Measurements from ENCODE around the gene TDRD9. TPM values are rescaled to one million over a fixed set of nuclear protein-coding genes. Genes with fewer than 3 reads are reported as not detected.

The TDRD9 gene
- total and polyA plus RNA-seq, 8 donors: 0.85 to 8.8 (median 2.4) TPM; not detected in 2

DNA sequence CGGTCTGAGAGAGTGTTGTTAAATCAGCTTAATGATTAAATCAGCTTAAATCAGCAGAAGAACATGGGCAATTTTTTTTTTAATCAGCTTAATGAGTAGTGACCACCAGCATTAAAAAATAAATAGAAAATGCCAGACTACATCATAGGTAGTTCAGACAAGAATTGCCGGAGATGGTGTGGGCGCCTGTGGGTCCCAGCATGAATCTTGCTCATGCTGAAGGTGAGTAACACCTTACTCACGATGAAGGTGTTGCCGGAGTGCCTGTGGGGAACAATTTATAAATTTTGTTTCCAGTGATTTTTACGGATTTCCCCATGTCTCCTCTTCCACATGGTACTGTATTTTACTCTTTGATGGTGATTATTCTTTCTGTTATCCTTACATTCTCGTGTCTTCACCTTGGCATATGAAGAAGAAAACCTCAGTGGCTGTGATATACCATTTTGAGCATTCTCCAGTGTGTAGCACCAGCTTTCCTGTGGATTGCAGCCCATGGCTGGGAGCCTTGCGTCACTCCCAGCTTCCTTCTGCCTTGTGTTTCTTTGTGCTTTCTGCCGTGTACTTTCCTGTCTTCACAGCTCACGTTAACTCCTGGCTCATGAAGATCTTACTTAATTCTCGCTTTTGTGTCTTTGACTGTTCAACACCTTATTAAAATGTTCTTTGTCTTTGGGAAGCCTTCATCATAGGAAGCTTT, 4.7 kb downstream of the TDRD9 start:
- Histone ChIP-seq H3K27me3 (peaks cover 0 to 15% (median 6%) of the 10 kb centered on the region in 3 donors), H3K27ac (peak overlapping the region in 1 of 5 donors; percentile 43), H3K4me1 (no peaks in the 10 kb centered on the region), H3K4me3 (no peak overlapping the region), H3K9me3 (no peaks in the 10 kb centered on the region), H3K36me3 (no peaks in the 10 kb centered on the region)
- WGBS, 5 donors: 75 to 86% (median 83%) methylated on average over 11 of the region's 11 CpGs
- TF ChIP-seq POLR2AphosphoS5 (IDR thresholded peaks at IDR 0.05): no peak
- TF ChIP-seq, protein P1, sequence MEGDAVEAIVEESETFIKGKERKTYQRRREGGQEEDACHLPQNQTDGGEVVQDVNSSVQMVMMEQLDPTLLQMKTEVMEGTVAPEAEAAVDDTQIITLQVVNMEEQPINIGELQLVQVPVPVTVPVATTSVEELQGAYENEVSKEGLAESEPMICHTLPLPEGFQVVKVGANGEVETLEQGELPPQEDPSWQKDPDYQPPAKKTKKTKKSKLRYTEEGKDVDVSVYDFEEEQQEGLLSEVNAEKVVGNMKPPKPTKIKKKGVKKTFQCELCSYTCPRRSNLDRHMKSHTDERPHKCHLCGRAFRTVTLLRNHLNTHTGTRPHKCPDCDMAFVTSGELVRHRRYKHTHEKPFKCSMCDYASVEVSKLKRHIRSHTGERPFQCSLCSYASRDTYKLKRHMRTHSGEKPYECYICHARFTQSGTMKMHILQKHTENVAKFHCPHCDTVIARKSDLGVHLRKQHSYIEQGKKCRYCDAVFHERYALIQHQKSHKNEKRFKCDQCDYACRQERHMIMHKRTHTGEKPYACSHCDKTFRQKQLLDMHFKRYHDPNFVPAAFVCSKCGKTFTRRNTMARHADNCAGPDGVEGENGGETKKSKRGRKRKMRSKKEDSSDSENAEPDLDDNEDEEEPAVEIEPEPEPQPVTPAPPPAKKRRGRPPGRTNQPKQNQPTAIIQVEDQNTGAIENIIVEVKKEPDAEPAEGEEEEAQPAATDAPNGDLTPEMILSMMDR (IDR thresholded peaks at IDR 0.05): no peak
- no peak for TF ChIP-seq EP300 (IDR thresholded peaks at IDR 0.05)
- no peak for TF ChIP-seq POLR2A (IDR thresholded peaks at IDR 0.05)
- DNase-seq: no peak
- intact Hi-C loops (cut with DNase I; ENCODE audit: low total_unique reads): no loop called here

DNA sequence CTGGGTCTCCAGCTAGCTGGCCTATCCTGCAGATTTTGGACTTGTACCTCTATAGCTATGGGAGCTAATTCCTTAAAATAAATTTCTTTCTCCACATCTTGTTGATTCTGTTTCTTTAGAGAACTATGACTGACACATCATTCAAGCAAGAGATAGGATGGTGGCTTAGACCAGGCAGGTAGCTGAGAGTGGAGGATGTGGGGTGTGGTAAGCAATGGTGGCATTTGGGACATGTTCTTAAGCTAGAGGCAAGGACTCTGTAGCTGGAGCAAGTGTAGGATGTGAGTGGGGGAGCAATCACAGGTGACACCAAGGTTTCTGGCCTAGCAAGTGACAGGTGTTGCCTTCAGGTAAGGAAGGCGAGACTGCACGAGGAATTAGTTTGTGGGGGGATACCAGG, 6.8 kb downstream of the TDRD9 start:
- Histone ChIP-seq H3K36me3 (no peaks in the 10 kb centered on the region), H3K27ac (no peak overlapping the region), H3K27me3 (peaks cover 0 to 4% (median 0%) of the 10 kb centered on the region in 3 donors), H3K9me3 (no peaks in the 10 kb centered on the region), H3K4me3 (no peak overlapping the region), H3K4me1 (no peaks in the 10 kb centered on the region)
- intact Hi-C loops (cut with DNase I; ENCODE audit: low total_unique reads): no loop called here
- TF ChIP-seq POLR2AphosphoS5 (IDR thresholded peaks at IDR 0.05) (no peak), POLR2A (IDR thresholded peaks at IDR 0.05) (no peak), EP300 (IDR thresholded peaks at IDR 0.05) (no peak)
- TF ChIP-seq, protein P1 (IDR thresholded peaks at IDR 0.05): no peak
- DNase-seq: no peak
- WGBS, 5 donors: 78 to 94% (median 88%) methylated on average over 2 of the region's 2 CpGs

DNA sequence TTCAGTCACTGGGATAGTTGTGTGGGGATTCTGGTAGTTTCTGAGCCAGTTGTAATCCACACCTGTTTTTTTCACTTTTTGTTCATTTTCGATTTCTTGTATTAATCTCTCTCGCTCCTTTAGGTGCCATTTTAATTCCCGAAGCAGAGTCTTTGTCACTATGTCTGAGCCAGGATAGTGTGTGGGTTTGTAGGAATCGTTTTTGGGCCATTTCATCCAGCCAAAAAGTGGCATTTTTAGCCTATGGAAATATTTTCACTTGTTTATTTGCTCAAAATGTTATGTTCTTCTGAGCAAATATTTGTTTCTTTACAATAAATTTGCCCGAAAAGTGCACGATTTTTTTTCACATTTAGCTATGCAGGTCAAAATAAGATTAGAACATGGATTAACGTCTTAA, 13.2 kb downstream of the TDRD9 start:
- no peak overlapping the region for H3K4me3 ChIP-seq
- H3K4me1 ChIP-seq: no peaks in the 10 kb centered on the region
- no peaks in the 10 kb centered on the region for H3K36me3 ChIP-seq
- TF ChIP-seq POLR2AphosphoS5 (IDR thresholded peaks at IDR 0.05): no peak
- H3K27me3 ChIP-seq: peaks cover 0 to 30% (median 3%) of the 10 kb centered on the region in 3 donors
- intact Hi-C loops (cut with DNase I; ENCODE audit: low total_unique reads): no loop called here
- no peak for DNase-seq
- H3K9me3 ChIP-seq: no peaks in the 10 kb centered on the region
- 60 to 63% (median 62%) methylated on average over 7 of the region's 7 CpGs for WGBS, 5 donors
- no peak overlapping the region for H3K27ac ChIP-seq

DNA sequence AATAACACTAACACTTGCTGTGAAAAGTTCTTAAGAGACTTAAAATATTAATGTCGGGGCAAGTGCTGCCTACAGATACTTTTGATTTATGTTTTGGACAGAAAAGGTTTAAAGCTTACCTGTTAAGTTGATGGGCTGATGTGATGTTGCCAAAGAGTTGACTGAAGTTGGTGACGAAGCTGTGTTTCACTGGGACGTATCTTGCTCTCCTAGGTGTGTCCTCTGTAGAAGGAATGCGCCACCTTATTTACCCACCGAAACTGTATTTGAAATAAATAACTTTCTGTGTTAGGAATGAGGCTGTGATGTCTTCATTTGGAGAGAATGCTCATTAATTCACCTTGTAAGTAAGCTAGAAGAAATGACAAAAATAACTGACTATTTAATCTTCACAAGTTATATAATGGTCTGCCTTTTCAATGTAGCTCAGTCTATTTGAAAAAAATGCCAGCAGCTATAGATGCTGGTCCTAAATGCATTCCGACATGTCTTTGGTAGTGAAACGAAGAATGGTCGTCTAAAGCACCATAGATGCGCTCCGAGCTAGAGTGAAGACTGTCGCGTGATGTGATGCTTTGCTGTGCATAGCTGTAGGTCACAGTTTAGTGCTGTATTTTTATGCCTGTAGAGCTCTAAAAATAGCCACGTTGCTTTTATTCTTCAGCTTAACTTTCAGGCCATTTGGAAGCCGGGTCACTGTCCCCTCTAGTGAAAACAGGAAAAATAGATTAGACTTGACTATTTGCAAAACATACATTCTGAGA, 13.9 kb downstream of the TDRD9 start, which contains the start of gene RD3L:
RD3L (minus strand) TSS at position 557 of the 764 bp plus-strand sequence. CDS start 834 bp downstream, outside the sequence.
- Histone ChIP-seq H3K36me3 (no peaks in the 10 kb centered on the region), H3K27ac (no peak within 1 kb of the TSS), H3K4me1 (no peaks in the 10 kb centered on the region), H3K4me3 (no peak within 1 kb of the TSS), H3K9me3 (peaks cover 0 to 6% (median 3%) of the 10 kb centered on the region in 4 donors), H3K27me3 (peaks cover 0 to 34% (median 3%) of the 10 kb centered on the region in 3 donors)
- TF ChIP-seq POLR2AphosphoS5 (IDR thresholded peaks at IDR 0.05) (no peak), POLR2A (IDR thresholded peaks at IDR 0.05) (no peak), EP300 (IDR thresholded peaks at IDR 0.05) (no peak)
- TF ChIP-seq, protein P1 (IDR thresholded peaks at IDR 0.05): no peak
- WGBS, 5 donors: 70 to 83% (median 76%) methylated on average over 14 of the region's 14 CpGs
- DNase-seq: no peak
- intact Hi-C loops (cut with DNase I; ENCODE audit: low total_unique reads): no loop called here

Measured in stomach (tissue), 9 donors.